SK-N-SH treated with all-trans-retinoic acid at 6 μM for 48 hours (cell line): ENCODE results near the gene C20orf141.

Experiments
- ATAC-seq: fragments of 200-7000 bp; cut with Tn5 transposase; 3 replicates; pipeline ENCODE4 v1.9.1; 2020; ENCODE audit warnings: mild to moderate bottlenecking, moderate library complexity
- ARNTL ChIP-seq: fragments of 450-650 bp; formaldehyde crosslinking; IDR thresholded peaks from 2 replicates; pipeline ENCODE4 v1.5.0; 2020; ENCODE audit warnings: low read depth, mild to moderate bottlenecking, moderate library complexity, borderline replicate concordance
- BACH2 ChIP-seq: fragments of 250-450 bp; sonication (Bioruptor Pico); IDR thresholded peaks from 2 replicates; pipeline ENCODE4 v1.9.0; 2021; ENCODE audit warnings: mild to moderate bottlenecking, borderline replicate concordance
- CSDC2 ChIP-seq: fragments of 250-450 bp; sonication (Bioruptor Pico); IDR thresholded peaks from 2 replicates; pipeline ENCODE4 v1.5.0; 2020; ENCODE audit warnings: mild to moderate bottlenecking, moderate library complexity
- ESRRG ChIP-seq: fragments of 250-450 bp; sonication (Bioruptor Pico); IDR thresholded peaks from 2 replicates; pipeline ENCODE4 v1.6.1; 2021; ENCODE audit warnings: mild to moderate bottlenecking
- GLIS3 ChIP-seq: fragments of 250-450 bp; sonication (Bioruptor Pico); IDR thresholded peaks from 2 replicates; pipeline ENCODE4 v1.5.0; 2020; ENCODE audit warnings: mild to moderate bottlenecking, moderate library complexity
- ISL1 ChIP-seq: fragments of 250-450 bp; sonication (Bioruptor Pico); IDR thresholded peaks from 2 replicates; pipeline ENCODE4 v2.1.2; 2022; ENCODE audit warnings: mild to moderate bottlenecking, moderate library complexity
- OSR1 ChIP-seq: fragments of 250-450 bp; sonication (Bioruptor Pico); IDR thresholded peaks from 2 replicates; pipeline ENCODE4 v1.8.0; 2022; ENCODE audit warnings: moderate library complexity, mild to moderate bottlenecking, inconsistent platforms
- PPARA ChIP-seq: fragments of 250-450 bp; sonication (Bioruptor Pico); IDR thresholded peaks from 2 replicates; pipeline ENCODE4 v1.5.0; 2020; ENCODE audit warnings: mild to moderate bottlenecking, borderline replicate concordance
- RARB ChIP-seq: fragments of 250-450 bp; sonication (Bioruptor Pico); IDR thresholded peaks from 2 replicates; pipeline ENCODE4 v1.8.0; 2021; ENCODE audit warnings: mild to moderate bottlenecking, moderate library complexity
- SNAI2 ChIP-seq: fragments of 250-450 bp; sonication (Bioruptor Pico); IDR thresholded peaks from 2 replicates; pipeline ENCODE4 v1.5.0; 2020; ENCODE audit warnings: mild to moderate bottlenecking, moderate library complexity
- TCF4 ChIP-seq: fragments of 250-450 bp; sonication (Bioruptor Pico); IDR thresholded peaks from 2 replicates; pipeline ENCODE4 v1.8.0; 2021; ENCODE audit warnings: mild to moderate bottlenecking, moderate library complexity, borderline replicate concordance
- TOX ChIP-seq: fragments of 250-450 bp; sonication (Bioruptor Pico); IDR thresholded peaks from 2 replicates; pipeline ENCODE4 v1.8.0; 2021; ENCODE audit warnings: mild to moderate bottlenecking, moderate library complexity, borderline replicate concordance
- ZC3H10 ChIP-seq: fragments of 250-450 bp; sonication (Bioruptor Pico); IDR thresholded peaks from 2 replicates; pipeline ENCODE4 v1.5.1; 2021; ENCODE audit warnings: mild to moderate bottlenecking, moderate library complexity
- ZFP3 ChIP-seq: fragments of 250-450 bp; sonication (Bioruptor Pico); IDR thresholded peaks from 2 replicates; pipeline ENCODE4 v1.5.0; 2020; ENCODE audit warnings: mild to moderate bottlenecking, moderate library complexity
- ZFP30 ChIP-seq: fragments of 450-650 bp; formaldehyde crosslinking; IDR thresholded peaks from 2 replicates; pipeline ENCODE4 v1.5.0; 2022; ENCODE audit warnings: mild to moderate bottlenecking, moderate library complexity
- ZNF565 ChIP-seq: fragments of 450-650 bp; formaldehyde crosslinking; conservative IDR thresholded peaks from 2 replicates; pipeline ENCODE4 v1.5.0; 2020; ENCODE audit warnings: low read depth, mild to moderate bottlenecking, moderate library complexity
- ZNF70 ChIP-seq: fragments of 450-650 bp; formaldehyde crosslinking; IDR thresholded peaks from 2 replicates; pipeline ENCODE4 v1.5.0; 2020; ENCODE audit warnings: mild to moderate bottlenecking, moderate library complexity
- ZNF8 ChIP-seq: fragments of 450-650 bp; formaldehyde crosslinking; IDR thresholded peaks from 2 replicates; pipeline ENCODE4 v1.5.0; 2020; ENCODE audit warnings: mild to moderate bottlenecking, moderate library complexity
- TF ChIP-seq, protein P1 (sequence below): fragments of 250-450 bp; sonication (Bioruptor Pico); IDR thresholded peaks from 2 replicates; pipeline ENCODE4 v1.5.1; 2021; ENCODE audit warnings: mild to moderate bottlenecking, moderate library complexity
- TF ChIP-seq, protein P2 (sequence below): fragments of 250-450 bp; sonication (Bioruptor Pico); IDR thresholded peaks from 2 replicates; pipeline ENCODE4 v1.8.0; 2021; ENCODE audit warnings: low read depth, mild to moderate bottlenecking, moderate library complexity, borderline replicate concordance
- TF ChIP-seq, protein P3 (sequence below): fragments of 250-450 bp; sonication (Bioruptor Pico); IDR thresholded peaks from 2 replicates; pipeline ENCODE4 v1.5.1; 2020; ENCODE audit warnings: low read depth, mild to moderate bottlenecking, moderate library complexity
- TF ChIP-seq, protein P4 (sequence below): fragments of 250-450 bp; sonication (Bioruptor Pico); IDR thresholded peaks from 2 replicates; pipeline ENCODE4 v1.5.0; 2020; ENCODE audit warnings: mild to moderate bottlenecking, moderate library complexity
- TF ChIP-seq, protein P5 (sequence below): fragments of 250-450 bp; sonication (Bioruptor Pico); IDR thresholded peaks from 2 replicates; pipeline ENCODE4 v1.8.0; 2020; ENCODE audit warnings: mild to moderate bottlenecking, moderate library complexity, borderline replicate concordance

C20orf141 gene

DNA sequence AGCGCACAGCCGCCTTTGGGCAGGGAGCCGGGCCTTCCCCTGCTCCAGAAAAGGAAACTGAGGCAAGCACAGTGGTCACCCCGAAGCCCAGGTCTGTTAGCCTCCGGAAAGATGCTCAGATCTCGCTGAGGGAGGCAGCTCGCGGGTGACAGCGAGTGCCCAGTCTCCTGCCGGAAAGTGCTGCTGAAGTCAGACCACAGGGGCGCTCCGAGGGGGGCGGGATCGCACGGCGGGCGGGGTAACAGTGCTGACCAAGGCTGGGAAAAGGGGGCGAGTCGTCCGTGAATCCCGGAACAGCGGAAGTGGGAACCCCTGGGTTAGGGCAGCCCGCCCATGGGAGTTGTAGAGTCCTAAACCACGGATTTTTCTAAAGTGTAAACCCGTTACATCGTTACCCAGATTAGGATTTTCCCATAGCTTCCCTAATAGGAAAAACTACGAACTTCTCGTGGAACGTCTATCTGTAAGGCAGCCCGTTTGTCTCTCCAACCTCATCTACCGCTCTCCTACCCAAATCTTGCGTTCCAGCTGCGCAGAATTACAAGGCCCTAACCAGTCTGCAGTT is 26.3 kb downstream of the C20orf141 start:
- ATAC-seq = peak; percentile 83
- TF ChIP-seq ESRRG (no peak), ZC3H10 (CRISPR knock-in tag) (no peak), CSDC2 (no peak), ZFP3 (CRISPR knock-in tag) (no peak)

DNA sequence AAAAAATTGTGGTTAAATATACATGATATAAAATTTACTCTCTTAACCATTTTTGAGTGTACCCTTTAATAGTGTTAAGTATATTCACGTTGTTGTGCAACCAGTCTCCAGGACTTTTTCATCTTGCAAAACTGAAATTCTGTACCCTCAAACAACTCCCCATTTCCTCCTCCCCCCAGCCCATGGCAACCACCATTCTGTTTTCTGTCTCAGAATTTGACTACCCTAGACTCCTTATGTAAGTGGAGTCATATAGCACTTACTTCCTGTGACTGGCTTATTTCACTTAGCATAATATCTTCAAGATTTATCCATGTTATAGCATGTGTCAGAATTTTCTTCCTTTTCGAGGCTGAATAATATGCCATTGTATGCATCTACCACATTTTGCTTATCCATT is 30.8 kb downstream of the C20orf141 start:
- ATAC-seq = no peak
- TF ChIP-seq, protein P1, sequence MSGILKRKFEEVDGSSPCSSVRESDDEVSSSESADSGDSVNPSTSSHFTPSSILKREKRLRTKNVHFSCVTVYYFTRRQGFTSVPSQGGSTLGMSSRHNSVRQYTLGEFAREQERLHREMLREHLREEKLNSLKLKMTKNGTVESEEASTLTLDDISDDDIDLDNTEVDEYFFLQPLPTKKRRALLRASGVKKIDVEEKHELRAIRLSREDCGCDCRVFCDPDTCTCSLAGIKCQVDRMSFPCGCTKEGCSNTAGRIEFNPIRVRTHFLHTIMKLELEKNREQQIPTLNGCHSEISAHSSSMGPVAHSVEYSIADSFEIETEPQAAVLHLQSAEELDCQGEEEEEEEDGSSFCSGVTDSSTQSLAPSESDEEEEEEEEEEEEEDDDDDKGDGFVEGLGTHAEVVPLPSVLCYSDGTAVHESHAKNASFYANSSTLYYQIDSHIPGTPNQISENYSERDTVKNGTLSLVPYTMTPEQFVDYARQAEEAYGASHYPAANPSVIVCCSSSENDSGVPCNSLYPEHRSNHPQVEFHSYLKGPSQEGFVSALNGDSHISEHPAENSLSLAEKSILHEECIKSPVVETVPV (CRISPR knock-in tag) = no peak
- TF ChIP-seq PPARA = no peak
- no peak for TF ChIP-seq ZFP30 (CRISPR knock-in tag)
- TF ChIP-seq ZNF565 = no peak
- TF ChIP-seq TCF4 (CRISPR knock-in tag) = no peak
- TF ChIP-seq ZC3H10 (CRISPR knock-in tag) = no peak
- TF ChIP-seq ZNF70 = no peak
- TF ChIP-seq ZNF8 (CRISPR knock-in tag) = no peak
- TF ChIP-seq ISL1 (CRISPR knock-in tag) = no peak
- TF ChIP-seq, protein P2, sequence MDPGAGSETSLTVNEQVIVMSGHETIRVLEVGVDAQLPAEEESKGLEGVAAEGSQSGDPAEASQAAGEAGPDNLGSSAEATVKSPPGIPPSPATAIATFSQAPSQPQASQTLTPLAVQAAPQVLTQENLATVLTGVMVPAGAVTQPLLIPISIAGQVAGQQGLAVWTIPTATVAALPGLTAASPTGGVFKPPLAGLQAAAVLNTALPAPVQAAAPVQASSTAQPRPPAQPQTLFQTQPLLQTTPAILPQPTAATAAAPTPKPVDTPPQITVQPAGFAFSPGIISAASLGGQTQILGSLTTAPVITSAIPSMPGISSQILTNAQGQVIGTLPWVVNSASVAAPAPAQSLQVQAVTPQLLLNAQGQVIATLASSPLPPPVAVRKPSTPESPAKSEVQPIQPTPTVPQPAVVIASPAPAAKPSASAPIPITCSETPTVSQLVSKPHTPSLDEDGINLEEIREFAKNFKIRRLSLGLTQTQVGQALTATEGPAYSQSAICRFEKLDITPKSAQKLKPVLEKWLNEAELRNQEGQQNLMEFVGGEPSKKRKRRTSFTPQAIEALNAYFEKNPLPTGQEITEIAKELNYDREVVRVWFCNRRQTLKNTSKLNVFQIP = no peak
- no peak for TF ChIP-seq SNAI2 (CRISPR knock-in tag)
- TF ChIP-seq OSR1 (CRISPR knock-in tag) = no peak
- no peak for TF ChIP-seq ARNTL (CRISPR knock-in tag)

DNA sequence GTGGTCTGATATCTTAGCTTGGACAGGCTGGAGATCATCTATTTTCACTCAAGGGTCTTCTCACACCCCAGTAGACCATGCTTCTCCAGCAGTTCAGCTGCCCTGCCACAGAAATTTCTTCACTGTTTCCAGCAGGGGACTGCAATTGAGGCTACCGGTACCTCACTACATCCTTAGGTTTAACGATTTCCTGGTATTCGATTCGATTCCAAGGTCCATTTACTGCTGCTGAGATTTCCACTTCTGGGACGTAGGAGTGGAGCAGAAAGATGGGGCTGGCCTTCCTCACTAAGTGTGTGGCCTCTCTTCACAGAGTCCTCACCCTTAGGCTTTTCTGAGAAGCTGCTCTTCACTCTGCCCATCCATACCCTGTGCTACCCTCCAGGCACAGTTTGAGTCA is 31.9 kb downstream of the C20orf141 start:
- TF ChIP-seq ZNF565 (no peak), BACH2 (no peak)
- no peak for ATAC-seq

DNA sequence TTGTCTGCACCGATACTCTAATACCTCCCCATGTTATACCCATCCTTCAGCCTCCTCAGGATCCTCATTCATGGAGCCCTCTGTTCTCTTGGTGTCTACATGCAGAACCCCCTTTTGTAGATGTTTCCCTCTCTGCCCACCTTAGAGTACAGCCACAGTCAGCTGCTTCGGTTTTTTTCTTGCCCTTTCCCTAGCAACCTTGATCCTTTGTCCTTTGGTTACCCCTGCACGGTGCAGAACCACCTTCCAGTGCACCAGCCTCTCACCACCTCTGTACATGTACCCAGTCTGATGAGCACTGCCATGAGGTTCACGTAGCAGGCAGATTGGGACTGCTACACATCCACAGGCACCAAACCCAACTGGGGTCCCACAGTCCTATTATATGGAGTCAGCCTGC is 33.0 kb downstream of the C20orf141 start:
- ATAC-seq = no peak
- TF ChIP-seq, protein P3, sequence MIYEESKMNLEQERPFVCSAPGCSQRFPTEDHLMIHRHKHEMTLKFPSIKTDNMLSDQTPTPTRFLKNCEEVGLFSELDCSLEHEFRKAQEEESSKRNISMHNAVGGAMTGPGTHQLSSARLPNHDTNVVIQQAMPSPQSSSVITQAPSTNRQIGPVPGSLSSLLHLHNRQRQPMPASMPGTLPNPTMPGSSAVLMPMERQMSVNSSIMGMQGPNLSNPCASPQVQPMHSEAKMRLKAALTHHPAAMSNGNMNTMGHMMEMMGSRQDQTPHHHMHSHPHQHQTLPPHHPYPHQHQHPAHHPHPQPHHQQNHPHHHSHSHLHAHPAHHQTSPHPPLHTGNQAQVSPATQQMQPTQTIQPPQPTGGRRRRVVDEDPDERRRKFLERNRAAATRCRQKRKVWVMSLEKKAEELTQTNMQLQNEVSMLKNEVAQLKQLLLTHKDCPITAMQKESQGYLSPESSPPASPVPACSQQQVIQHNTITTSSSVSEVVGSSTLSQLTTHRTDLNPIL (CRISPR knock-in tag) = no peak
- TF ChIP-seq ESRRG (no peak), GLIS3 (CRISPR knock-in tag) (no peak), BACH2 (no peak), ZNF8 (CRISPR knock-in tag) (no peak), ZNF565 (no peak), ARNTL (CRISPR knock-in tag) (no peak), ZNF70 (no peak), TOX (CRISPR knock-in tag) (no peak), PPARA (no peak), CSDC2 (no peak), OSR1 (CRISPR knock-in tag) (no peak), RARB (CRISPR knock-in tag) (no peak)
- TF ChIP-seq, protein P4, sequence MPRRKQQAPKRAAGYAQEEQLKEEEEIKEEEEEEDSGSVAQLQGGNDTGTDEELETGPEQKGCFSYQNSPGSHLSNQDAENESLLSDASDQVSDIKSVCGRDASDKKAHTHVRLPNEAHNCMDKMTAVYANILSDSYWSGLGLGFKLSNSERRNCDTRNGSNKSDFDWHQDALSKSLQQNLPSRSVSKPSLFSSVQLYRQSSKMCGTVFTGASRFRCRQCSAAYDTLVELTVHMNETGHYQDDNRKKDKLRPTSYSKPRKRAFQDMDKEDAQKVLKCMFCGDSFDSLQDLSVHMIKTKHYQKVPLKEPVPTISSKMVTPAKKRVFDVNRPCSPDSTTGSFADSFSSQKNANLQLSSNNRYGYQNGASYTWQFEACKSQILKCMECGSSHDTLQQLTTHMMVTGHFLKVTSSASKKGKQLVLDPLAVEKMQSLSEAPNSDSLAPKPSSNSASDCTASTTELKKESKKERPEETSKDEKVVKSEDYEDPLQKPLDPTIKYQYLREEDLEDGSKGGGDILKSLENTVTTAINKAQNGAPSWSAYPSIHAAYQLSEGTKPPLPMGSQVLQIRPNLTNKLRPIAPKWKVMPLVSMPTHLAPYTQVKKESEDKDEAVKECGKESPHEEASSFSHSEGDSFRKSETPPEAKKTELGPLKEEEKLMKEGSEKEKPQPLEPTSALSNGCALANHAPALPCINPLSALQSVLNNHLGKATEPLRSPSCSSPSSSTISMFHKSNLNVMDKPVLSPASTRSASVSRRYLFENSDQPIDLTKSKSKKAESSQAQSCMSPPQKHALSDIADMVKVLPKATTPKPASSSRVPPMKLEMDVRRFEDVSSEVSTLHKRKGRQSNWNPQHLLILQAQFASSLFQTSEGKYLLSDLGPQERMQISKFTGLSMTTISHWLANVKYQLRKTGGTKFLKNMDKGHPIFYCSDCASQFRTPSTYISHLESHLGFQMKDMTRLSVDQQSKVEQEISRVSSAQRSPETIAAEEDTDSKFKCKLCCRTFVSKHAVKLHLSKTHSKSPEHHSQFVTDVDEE (CRISPR knock-in tag) = no peak
- TF ChIP-seq, protein P2 = no peak
- TF ChIP-seq, protein P1 (CRISPR knock-in tag) = no peak
- TF ChIP-seq, protein P5, sequence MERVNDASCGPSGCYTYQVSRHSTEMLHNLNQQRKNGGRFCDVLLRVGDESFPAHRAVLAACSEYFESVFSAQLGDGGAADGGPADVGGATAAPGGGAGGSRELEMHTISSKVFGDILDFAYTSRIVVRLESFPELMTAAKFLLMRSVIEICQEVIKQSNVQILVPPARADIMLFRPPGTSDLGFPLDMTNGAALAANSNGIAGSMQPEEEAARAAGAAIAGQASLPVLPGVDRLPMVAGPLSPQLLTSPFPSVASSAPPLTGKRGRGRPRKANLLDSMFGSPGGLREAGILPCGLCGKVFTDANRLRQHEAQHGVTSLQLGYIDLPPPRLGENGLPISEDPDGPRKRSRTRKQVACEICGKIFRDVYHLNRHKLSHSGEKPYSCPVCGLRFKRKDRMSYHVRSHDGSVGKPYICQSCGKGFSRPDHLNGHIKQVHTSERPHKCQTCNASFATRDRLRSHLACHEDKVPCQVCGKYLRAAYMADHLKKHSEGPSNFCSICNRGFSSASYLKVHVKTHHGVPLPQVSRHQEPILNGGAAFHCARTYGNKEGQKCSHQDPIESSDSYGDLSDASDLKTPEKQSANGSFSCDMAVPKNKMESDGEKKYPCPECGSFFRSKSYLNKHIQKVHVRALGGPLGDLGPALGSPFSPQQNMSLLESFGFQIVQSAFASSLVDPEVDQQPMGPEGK = no peak
